Measurements from ENCODE around the gene ITIH5.

Gene ITIH5

DNA sequence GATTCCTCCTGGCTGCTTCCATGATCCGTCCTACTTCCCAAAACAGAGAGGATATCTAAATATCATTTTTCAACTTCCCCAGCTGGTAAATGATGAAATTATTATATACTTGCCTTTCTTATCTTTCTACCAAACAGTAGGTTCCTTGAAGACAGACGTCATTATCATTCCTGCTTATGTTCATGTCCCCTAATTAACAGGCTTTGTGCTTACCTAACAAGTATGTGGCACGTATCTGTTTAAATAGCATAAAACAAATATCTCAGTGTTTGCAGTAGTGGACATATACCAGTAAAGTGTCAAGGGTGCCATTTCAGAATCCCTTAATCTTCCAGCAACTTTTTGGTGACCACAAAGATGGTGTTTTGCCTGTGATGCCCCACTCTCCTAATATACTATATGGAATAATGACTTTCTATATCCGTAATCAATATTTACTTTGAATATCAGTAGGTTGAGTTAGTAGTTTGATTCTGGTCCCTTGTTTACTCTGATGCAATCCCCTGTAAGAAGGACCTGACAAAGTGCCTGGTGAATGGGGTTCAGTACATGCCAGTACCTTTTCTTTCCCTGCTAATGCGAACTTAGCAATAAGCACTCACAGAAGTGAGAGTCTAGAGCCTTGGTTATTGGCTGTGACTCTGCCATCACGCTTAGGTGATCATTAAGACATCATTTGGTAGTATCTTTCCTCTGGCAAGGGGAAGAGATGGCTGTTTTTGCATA is 124.4 kb downstream of the ITIH5 start:
- H3K27ac Mint-ChIP-seq, result no peak overlapping the region
- H3K9me3 Mint-ChIP-seq, result peaks cover 2 to 9% of the 10 kb centered on the region in 2 donors
- peaks cover 6 to 8% of the 10 kb centered on the region in 2 donors for H3K4me1 Mint-ChIP-seq (ENCODE audit: low read depth in 2 of 2)
- ATAC-seq (replicated peaks), result no peak
- H3K36me3 Mint-ChIP-seq (ENCODE audit: insufficient read depth), result peaks cover under 1% of the 10 kb centered on the region
- DNase-seq, result no peak
- no peaks in the 10 kb centered on the region for H3K27me3 Mint-ChIP-seq
- no peak overlapping the region for H3K4me3 Mint-ChIP-seq

DNA sequence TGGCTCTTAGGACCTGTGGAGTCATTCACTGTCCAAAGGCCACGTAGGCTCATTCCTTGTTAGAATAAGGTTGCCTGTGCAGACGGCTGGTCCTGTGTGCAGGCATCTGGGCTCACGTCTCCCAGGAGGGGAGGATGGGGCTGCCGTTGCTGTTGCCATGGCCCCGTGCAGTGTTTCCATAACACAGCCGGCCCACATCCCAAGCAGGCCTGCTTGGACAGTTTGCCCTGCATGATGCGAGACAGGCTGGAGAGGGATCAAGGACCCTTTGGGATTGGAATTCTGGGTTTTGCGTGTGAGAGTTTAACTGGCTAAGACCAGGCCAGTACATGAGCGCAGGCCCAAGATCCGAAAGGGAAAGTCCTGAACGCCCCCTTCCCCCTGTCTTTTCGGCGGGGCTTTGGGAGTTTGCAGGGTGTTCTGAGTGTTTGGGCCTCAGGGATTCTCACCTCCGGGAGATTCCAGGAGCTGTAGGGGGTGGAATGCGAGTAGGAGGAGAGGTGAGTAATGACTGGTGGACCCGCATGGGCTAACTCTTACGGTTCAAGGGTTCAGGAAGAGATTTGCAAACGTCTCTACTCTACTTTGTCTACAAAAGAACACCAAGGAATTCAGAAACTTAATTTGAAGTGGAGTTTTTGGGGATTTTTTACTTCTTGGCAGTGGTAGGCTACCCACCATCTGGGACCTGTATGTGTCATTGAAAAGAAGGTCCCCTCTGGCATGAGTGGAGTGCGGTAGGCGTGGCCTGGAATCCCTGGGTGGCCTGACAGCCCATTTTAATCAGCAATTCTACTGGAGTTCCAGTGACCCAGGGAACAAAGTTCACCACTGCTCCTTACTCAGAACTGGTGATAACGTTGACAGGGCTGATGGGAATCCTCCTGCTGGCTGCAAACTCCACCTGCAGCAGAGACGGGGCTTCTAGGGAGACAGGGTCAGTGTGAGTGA is 125.4 kb downstream of the ITIH5 start:
- no peak overlapping the region for H3K27ac Mint-ChIP-seq
- H3K4me1 Mint-ChIP-seq (ENCODE audit: low read depth in 2 of 2), result peaks cover 6 to 8% of the 10 kb centered on the region in 2 donors
- peaks cover 4% of the 10 kb centered on the region for H3K36me3 Mint-ChIP-seq (ENCODE audit: insufficient read depth)
- DNase-seq (no peak), ATAC-seq (replicated peaks) (no peak)
- no peak overlapping the region for H3K4me3 Mint-ChIP-seq
- H3K9me3 Mint-ChIP-seq, result peaks cover 2 to 9% of the 10 kb centered on the region in 2 donors
- no peaks in the 10 kb centered on the region for H3K27me3 Mint-ChIP-seq

DNA sequence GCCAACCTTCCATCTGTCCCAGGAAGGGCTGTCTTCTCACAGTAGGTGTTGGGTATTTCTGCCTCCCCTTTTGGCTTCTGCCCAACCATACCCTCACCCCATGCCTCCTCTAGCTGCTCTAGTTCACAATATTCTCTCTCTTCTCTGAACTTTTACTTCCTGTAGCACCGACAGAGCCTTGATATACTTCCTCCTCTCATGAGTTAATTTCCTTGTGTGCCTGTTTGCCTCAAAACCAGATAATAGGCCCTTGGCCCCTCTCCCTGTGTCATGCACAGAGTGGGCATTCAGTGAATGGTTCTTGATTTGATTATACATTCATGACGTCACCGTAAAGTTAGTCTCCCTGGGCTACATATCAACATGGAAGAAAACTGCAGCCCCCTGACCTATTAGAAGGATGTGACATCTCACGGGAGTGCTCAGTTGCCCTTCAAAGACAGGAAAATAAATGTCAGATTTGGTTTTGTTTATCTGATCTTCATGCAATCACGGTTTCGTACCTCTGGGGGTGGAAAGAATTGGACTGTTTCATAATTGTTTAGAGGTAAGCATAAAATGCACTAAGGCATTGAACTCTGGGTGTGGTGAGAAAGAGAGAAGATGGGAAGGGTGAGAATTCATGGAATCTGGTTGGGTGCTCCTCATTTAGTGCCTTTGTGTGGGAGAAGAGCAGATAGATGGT is 127.7 kb downstream of the ITIH5 start:
- Mint-ChIP-seq H3K4me3 (no peak overlapping the region), H3K27me3 (no peaks in the 10 kb centered on the region), H3K36me3 (ENCODE audit: insufficient read depth) (peaks cover 4% of the 10 kb centered on the region), H3K4me1 (ENCODE audit: low read depth in 2 of 2) (peaks cover 6 to 8% of the 10 kb centered on the region in 2 donors), H3K27ac (peak overlapping the region; percentile 4 to 7), H3K9me3 (peaks cover 2 to 9% of the 10 kb centered on the region in 2 donors)
- DNase-seq, result no peak
- ATAC-seq (replicated peaks), result no peak

DNA sequence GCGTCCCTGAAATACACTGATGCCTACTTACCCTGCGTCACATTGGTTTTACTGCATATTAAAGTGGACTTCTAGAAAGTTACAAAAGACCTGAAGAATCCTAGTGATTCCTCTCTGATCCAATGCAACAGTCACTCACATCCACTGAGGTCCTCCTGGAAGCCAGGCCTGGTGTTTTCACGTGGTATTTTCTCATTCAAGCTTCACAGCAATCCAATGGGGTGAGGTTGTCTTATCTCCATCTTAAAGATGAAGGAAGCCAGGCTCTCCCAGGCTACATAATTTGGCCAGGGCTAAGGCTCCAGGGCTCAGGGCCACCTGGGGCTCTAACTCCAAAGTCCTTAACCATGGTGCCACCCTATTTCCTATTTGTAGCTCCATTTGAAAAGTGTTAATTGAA is 129.6 kb downstream of the ITIH5 start:
- Mint-ChIP-seq H3K27me3 (peaks cover 6 to 9% of the 10 kb centered on the region in 2 donors), H3K4me1 (ENCODE audit: low read depth in 2 of 2) (peaks cover 6 to 8% of the 10 kb centered on the region in 2 donors)

DNA sequence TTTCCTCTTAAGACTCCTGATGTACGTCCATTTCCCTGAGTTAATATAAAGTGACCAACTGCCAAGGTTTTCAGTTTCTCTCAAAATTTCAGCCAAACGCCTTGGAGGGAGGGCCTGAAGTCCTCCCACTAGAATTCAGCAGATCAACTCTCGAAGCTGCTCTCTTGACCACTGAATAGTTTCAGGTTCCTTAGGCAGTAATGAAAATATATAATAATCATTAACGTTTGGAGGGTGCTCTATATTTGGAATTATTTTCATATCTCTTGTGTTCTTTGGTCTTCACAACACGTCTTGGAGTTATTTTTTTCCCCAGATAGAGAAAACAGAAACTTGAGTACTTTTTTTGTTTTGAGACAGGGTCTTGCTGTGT is 132.3 kb downstream of the ITIH5 start:
- peaks cover 17 to 23% of the 10 kb centered on the region in 2 donors for H3K27me3 Mint-ChIP-seq
- H3K9me3 Mint-ChIP-seq, result peaks cover 2 to 9% of the 10 kb centered on the region in 2 donors
- H3K4me1 Mint-ChIP-seq (ENCODE audit: low read depth in 2 of 2), result peaks cover 6 to 7% of the 10 kb centered on the region in 2 donors
- ATAC-seq (replicated peaks) (no peak), DNase-seq (no peak)
- no peak overlapping the region for H3K4me3 Mint-ChIP-seq
- peaks cover 4% of the 10 kb centered on the region for H3K36me3 Mint-ChIP-seq (ENCODE audit: insufficient read depth)
- no peak overlapping the region for H3K27ac Mint-ChIP-seq

More for the DNA sequence above, 129.6 kb downstream of the ITIH5 start:
- DNase-seq (no peak), ATAC-seq (replicated peaks) (no peak)
- no peak overlapping the region for H3K4me3 Mint-ChIP-seq
- H3K9me3 Mint-ChIP-seq, result peaks cover 2 to 9% of the 10 kb centered on the region in 2 donors
- H3K36me3 Mint-ChIP-seq (ENCODE audit: insufficient read depth), result peaks cover 4% of the 10 kb centered on the region
- no peak overlapping the region for H3K27ac Mint-ChIP-seq

DNA sequence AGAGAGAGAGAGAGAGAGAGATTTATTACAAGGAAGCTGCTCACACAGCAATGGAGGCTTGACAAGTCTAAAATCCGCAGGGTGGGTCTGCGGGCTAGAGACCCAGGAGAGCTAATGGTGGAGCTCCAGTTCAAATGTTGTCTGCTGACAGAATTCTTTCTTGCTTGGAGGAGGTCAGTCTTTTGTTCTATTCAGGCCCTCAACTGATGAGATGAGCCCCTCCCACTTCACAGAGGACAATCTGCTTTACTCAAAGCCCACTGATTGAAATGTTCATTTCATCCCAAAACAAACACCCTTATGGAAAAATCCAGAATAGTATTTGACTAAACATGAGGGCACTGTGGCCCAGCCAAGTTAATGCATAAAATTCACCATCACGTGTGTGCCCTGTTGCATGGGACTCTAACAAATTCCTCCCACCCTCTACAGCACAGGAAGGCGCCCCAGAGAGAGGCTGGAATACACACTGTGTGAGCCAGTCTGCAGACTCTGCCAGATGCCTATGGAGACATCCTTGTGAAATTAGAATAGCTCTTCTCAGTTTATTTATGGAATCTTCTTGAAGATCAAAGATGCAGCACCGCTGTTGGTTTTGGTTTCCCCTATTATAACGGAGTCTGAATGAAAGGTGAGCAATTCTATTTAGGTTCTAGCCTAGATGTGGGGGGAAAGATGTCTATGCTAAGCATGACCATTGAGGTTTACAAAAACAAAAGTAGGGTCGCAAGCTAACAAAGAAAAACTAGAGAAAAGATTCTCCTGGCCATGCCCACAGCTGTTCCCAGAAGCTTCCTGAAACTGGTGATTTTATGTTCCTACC is 132.9 kb downstream of the ITIH5 start:
- Mint-ChIP-seq H3K36me3 (ENCODE audit: insufficient read depth) (peaks cover 4% of the 10 kb centered on the region), H3K27me3 (peaks cover 17 to 24% of the 10 kb centered on the region in 2 donors), H3K27ac (no peak overlapping the region), H3K4me1 (ENCODE audit: low read depth in 2 of 2) (peaks cover under 1 to 1% of the 10 kb centered on the region in 2 donors), H3K4me3 (no peak overlapping the region), H3K9me3 (peaks cover under 1 to 6% of the 10 kb centered on the region in 2 donors)
- ATAC-seq (replicated peaks), result no peak
- no peak for DNase-seq

DNA sequence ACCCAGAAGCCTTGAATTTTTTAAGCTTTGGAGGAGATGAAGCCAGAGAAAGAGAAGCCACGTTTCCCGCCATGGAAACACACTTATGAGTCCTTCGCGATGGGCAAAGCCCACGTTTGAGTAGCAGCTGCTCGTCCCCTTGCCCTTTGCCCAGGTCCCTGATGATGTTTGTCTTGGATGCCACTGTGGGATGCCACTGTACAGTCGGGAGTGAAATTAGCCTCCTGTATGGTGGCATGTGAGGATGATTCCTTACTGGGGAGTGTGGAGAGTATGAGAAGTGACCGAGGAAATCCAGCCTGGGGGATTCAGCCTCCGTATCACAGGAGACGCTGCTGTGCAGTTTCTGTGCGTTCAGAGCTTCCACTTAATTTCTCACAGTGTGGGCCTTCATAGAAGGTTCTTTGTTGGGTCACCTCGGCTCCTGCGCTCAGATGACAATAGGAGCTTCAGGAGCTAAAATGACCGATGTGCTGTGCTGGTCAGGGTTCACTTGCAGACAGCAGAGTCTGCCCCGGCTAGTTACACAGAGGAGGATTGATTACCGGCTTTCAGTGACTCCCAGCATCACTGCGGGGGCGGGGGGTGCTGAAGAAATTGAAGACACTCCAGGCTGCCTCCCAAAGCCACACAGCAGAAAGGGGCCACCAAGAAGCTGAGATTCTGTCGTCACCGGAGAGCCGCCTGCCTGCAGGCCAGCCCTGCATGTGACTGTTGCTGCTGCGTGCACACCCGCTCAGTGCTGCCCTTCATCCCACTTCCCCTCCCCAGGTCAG is 133.9 kb downstream of the ITIH5 start:
- Mint-ChIP-seq H3K4me3 (no peak overlapping the region), H3K9me3 (no peaks in the 10 kb centered on the region), H3K4me1 (ENCODE audit: low read depth in 2 of 2) (no peaks in the 10 kb centered on the region), H3K27me3 (peaks cover 17 to 32% of the 10 kb centered on the region in 2 donors), H3K27ac (no peak overlapping the region), H3K36me3 (ENCODE audit: insufficient read depth) (peaks cover 4% of the 10 kb centered on the region)
- ATAC-seq (replicated peaks) (no peak), DNase-seq (no peak)

DNA sequence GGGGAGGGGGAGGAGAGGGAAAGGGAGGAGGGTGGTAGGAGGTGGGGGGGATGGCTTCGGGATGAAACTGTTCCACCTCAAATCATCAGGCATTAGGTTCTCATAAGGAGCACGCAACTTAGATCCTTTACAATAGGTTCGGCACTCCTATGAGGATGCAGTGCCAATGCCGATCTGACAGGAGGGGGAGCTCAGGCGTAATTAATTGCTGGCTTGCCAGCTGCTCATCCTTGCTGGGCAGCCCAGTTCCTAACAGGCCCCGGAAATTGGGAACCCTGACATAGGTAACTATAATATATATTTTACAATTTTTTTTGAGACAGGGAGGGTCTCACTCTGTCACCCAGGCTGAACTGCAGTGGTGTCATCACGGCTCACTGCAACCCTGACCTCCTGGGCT is 137.1 kb downstream of the ITIH5 start:
- peaks cover 3 to 7% of the 10 kb centered on the region in 2 donors for H3K4me1 Mint-ChIP-seq (ENCODE audit: low read depth in 2 of 2)
- no peak overlapping the region for H3K4me3 Mint-ChIP-seq
- DNase-seq, result no peak
- no peaks in the 10 kb centered on the region for H3K9me3 Mint-ChIP-seq
- H3K27ac Mint-ChIP-seq, result no peak overlapping the region
- H3K36me3 Mint-ChIP-seq (ENCODE audit: insufficient read depth), result no peaks in the 10 kb centered on the region
- peaks cover 17 to 40% of the 10 kb centered on the region in 2 donors for H3K27me3 Mint-ChIP-seq
- ATAC-seq (replicated peaks), result no peak

DNA sequence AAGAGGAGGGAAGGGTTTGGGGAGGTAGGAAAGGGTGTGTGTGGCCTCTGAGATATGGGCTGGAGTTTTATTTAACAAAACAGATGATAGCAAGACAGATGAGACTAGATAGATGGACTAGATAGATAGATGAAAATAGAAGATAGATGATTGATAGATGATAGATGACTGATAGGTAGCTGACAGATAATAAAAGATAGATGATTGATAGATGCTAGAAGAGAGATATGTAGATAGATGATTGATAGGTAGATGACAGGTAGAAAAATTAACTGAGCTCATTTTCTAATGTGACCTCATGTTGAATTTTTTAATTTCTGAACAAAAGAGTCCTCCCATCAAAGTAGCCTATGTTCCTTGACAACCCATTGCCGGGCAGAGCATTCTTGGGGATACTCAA is 139.3 kb downstream of the ITIH5 start:
- H3K4me3 Mint-ChIP-seq, result no peak overlapping the region
- no peaks in the 10 kb centered on the region for H3K36me3 Mint-ChIP-seq (ENCODE audit: insufficient read depth)
- H3K9me3 Mint-ChIP-seq, result no peaks in the 10 kb centered on the region
- peaks cover 11 to 31% of the 10 kb centered on the region in 2 donors for H3K27me3 Mint-ChIP-seq
- ATAC-seq (replicated peaks) (no peak), DNase-seq (no peak)
- peaks cover 3 to 7% of the 10 kb centered on the region in 2 donors for H3K4me1 Mint-ChIP-seq (ENCODE audit: low read depth in 2 of 2)
- no peak overlapping the region for H3K27ac Mint-ChIP-seq

DNA sequence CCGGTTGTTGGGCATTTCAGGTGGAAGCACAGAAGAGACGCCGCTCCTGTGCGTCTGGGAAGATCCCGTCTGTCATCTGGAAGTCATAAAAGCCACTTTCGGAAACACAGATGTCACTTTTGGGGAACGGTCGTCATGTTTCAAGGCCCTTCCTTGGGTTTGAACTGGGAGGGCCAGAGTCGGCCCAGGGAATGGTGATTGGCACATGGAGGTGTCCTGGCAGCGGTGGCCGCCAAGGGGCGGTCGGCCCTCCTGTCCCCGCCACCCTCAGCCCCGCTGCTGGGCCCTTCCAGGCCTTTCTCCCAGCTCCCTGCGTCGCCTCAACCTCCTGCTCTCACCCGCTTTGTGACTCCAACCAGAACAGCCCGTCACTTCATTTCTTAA is 140.8 kb downstream of the ITIH5 start:
- Mint-ChIP-seq H3K36me3 (ENCODE audit: insufficient read depth) (no peaks in the 10 kb centered on the region), H3K27ac (no peak overlapping the region), H3K4me3 (no peak overlapping the region), H3K27me3 (peaks cover 3 to 22% of the 10 kb centered on the region in 2 donors), H3K4me1 (ENCODE audit: low read depth in 2 of 2) (peaks cover 11 to 13% of the 10 kb centered on the region in 2 donors), H3K9me3 (no peaks in the 10 kb centered on the region)
- DNase-seq (no peak), ATAC-seq (replicated peaks) (no peak)

DNA sequence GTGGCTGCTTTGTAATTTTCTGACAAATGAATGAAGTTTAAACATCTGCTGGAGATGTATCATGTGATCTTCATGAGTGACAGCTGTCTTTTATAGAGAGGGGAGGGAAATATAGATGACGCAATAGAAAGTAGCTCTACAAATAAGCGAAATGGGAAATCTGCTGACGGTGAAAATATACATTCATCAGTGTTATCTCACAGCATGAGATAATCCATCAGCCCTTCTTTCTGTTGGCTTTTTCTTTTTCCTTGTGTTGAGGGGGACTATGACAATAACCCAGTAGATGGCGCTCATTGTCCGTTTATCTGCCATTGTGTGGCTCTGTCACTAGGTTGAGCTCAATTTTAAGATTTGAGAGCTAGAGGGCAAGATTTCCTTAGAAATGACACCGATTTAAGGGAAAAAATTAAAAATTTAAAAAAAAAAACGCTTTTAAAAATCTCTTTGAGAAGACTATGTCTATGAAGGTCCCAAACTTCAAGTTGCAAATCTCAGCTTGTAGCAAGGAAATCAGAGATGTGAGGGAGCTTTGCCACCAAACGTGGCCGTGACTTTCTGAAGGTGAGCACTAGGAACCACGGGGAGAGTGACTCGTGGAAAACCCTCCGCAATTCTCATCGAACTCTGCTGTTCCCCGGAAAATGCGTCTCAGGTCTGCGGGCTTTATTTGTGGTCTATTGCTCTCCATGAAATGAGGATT is 141.3 kb downstream of the ITIH5 start:
- peak; percentile 59 to 67 (median 62) for DNase-seq
- Mint-ChIP-seq H3K36me3 (ENCODE audit: insufficient read depth) (no peaks in the 10 kb centered on the region), H3K4me1 (ENCODE audit: low read depth in 2 of 2) (peaks cover 13 to 15% of the 10 kb centered on the region in 2 donors), H3K9me3 (no peaks in the 10 kb centered on the region), H3K4me3 (no peak overlapping the region), H3K27me3 (peaks cover 0 to 17% of the 10 kb centered on the region in 2 donors), H3K27ac (no peak overlapping the region)
- peak; percentile 88 for ATAC-seq (replicated peaks)

DNA sequence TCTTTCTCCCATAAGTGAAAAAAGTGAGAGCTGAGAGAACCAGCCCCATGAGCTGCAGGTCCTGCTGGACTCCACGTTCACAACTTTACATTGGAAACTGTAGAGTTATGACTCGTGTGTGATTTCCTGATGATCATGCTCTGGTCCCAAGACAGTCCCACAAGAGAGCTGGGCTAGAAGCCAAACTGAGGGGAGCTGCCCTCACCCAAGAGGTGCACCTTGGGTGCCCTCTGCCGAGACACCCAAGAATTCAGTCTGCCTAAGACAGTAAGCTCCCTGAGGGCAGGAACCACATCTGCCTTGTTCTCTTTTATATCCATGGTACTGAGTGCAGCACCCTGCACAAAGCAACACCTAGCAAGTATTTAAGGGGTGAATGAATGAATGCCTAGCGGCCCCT is 143.1 kb downstream of the ITIH5 start:
- ATAC-seq (replicated peaks) (no peak), DNase-seq (no peak)
- no peaks in the 10 kb centered on the region for H3K9me3 Mint-ChIP-seq
- peaks cover 0 to 13% of the 10 kb centered on the region in 2 donors for H3K27me3 Mint-ChIP-seq
- no peak overlapping the region for H3K27ac Mint-ChIP-seq
- no peak overlapping the region for H3K4me3 Mint-ChIP-seq
- H3K4me1 Mint-ChIP-seq (ENCODE audit: low read depth in 2 of 2), result peaks cover 13 to 15% of the 10 kb centered on the region in 2 donors
- no peaks in the 10 kb centered on the region for H3K36me3 Mint-ChIP-seq (ENCODE audit: insufficient read depth)
